HG03469 (cell line): ENCODE results near the gene HHATL.

Experiments
- ATAC-seq: cut with Tn5 transposase; IDR thresholded peaks from one replicate; pipeline ENCODE4 v1.9.1; 2021; ENCODE audit warnings: mild to moderate bottlenecking, moderate library complexity, moderate number of reproducible peaks; ENCODE audit not compliant: unreplicated experiment

Gene HHATL

GRCh38 chr3:42699511-42699971 is 3.1 kb downstream of the HHATL start:
- ATAC-seq = no peak

GRCh38 chr3:42698911-42699230 is 3.7 kb downstream of the HHATL start:
- ATAC-seq = no peak

- no peak for ATAC-seq
These were observed 4.2 kb downstream of the HHATL start for GRCh38 chr3:42698216-42698910.

- no peak for ATAC-seq
These were observed 5.1 kb downstream of the HHATL start for GRCh38 chr3:42697289-42698051.

GRCh38 chr3:42696356-42697288 is 6.0 kb downstream of the HHATL start:
- no peak for ATAC-seq

- ATAC-seq = no peak
These were observed 8.2 kb downstream of the HHATL start for GRCh38 chr3:42694366-42694765.

- ATAC-seq = no peak
These were observed 9.1 kb downstream of the HHATL start for GRCh38 chr3:42693530-42693930.

GRCh38 chr3:42692667-42693529 is 9.7 kb downstream of the HHATL start:
- ATAC-seq = no peak

- no peak for ATAC-seq
These were observed 10.6 kb downstream of the HHATL start for GRCh38 chr3:42691816-42692666.

- ATAC-seq = no peak
These were observed 11.6 kb downstream of the HHATL start for GRCh38 chr3:42690766-42691680.

- ATAC-seq = no peak
These were observed 12.4 kb downstream of the HHATL start for GRCh38 chr3:42690191-42690590.

GRCh38 chr3:42689421-42690014 is 13.1 kb downstream of the HHATL start:
- ATAC-seq = no peak

- ATAC-seq = no peak
These were observed 13.8 kb downstream of the HHATL start for GRCh38 chr3:42688487-42689420.

GRCh38 chr3:42688016-42688415 is 14.6 kb downstream of the HHATL start:
- no peak for ATAC-seq

- ATAC-seq = no peak
These were observed 15.6 kb downstream of the HHATL start for GRCh38 chr3:42686832-42687650.
